ENCODE data around the gene OXTR.
A peak's percentile ranks its signal among the peaks of the same experiment; 100 is the strongest.

Gene OXTR

DNA sequence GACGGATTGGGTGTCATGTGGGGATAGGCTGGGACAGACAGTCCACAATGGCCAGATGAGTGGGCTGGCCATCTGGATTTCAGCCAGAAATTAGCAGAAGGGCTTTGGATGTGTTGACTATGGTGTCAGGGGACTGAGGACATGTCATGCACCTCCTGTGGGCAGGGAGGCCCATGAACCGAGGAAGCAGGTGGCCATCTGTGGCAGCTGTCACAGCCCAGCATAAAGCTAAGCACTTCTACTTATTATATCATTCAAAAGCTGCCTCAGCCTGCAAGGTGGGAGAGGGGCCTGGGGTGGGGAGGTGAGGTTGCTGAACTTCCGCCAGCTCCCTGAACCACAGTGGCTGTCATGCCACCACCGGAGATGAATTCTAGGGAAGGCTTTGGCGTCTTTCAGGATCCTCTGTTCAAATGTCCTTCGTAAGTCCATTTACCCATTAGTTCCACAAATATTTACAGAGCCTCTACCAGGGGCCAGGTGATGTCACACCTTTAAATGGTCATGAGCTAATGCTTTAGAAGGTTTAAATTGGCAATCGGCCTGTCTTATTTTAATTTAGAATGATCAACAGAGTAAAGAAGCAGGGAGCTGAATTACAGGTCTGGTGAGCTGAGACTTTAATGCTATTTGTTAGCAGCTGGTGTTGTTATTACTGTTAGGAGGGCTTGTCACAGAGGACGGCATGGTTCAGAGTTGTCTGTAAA, 59.5 kb downstream of the OXTR start:
- peak; percentile 59 for DNase-seq

DNA sequence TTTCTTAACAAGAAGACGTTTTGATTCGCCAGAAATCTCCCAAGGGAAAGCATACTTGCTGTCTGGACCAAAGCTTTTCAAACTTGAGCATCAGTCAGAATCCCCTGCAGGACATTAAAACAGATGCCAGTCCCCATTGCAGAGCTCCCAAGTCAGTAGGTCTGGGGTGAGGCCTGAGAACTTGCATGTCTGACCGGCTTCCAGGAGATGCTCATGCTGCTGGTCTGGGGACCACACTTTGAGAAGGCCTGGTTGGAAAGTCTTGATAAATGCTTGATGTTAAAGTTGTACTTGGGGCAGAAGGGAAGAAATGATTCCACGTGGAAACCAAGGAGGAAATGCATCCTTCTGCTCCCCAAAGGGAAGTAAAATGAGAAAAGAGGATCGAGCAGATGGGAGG, 60.1 kb downstream of the OXTR start:
- DNase-seq = no peak

DNA sequence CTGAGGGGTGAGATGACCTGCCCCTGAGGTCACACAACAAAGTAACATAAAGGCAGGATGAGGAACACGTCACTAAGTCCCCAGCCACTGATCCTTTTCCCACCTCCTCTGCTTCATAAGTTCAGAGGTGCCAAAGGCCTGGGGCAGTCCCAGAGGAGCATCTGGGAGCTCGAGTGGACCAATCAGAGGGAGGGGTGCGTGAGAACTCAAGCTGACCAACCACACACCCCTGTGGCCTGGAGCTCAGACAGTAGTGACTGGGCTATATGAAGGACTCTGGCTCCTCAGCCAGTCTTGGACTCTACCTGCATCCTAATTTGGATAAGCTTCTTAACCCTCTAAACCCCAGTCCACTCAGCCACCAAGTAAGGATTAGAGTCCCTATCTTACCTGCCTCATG, 63.8 kb downstream of the OXTR start:
- DNase-seq = no peak

DNA sequence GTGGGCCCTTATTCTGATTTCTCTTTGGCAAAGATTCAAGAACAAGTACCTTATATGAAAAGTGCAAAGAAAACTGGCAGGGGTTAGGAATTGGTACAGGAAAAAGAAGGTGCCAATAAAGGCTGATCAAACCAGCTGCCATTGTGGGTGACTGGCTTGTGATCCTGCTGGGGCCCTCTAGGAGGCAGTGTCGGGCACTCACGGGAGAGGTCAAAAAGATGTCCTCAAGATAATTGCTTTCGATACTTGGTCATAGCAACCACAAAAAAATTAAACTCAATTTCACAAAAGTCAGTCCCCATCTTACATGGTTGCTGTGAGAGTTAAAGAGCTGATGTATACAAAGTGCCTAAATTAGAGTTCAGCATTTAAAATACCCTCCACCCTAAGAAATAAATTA, 66.9 kb downstream of the OXTR start:
- DNase-seq = no peak

Data from NCI-H510A treated with DMSO at 0.1 percent for 48 hours (cell line).